Psoas muscle (tissue), 8 donors: Measurements from ENCODE around the gene AHR. TPM values are rescaled to one million over a fixed set of nuclear protein-coding genes. Genes with fewer than 3 reads are reported as not detected.
"Not testable (repeated sequence)": the region's sequence is repeated elsewhere in the genome, so short reads cannot be mapped to it uniquely, and the experiment has no call there.

ENCODE experiments used
- ATAC-seq, 4 donors: fragments of 200-7000 bp; cut with Tn5 transposase; one replicate each; pipeline ENCODE4 v1.9.1; 2020; ENCODE audit warnings: moderate library complexity in 3 of 4, mild to moderate bottlenecking in 2 of 4
- DNase-seq, 2 donors: peaks; one replicate each; pipeline ENCODE4 v3.0.0-alpha.2; 2020
- H3K27ac ChIP-seq: fragments of 200-600 bp; one replicate; pipeline ENCODE4 v1.8.0; 2022
- H3K27me3 ChIP-seq, 3 donors: fragments of 200-600 bp in 1 of 3; one replicate each; pipeline versions ENCODE4 v1.6.1 to v1.8.0; 2013 to 2022; ENCODE audit warnings: low read length in 2 of 3, mild to moderate bottlenecking in 2 of 3, moderate library complexity in 1 of 3; ENCODE audit not compliant: insufficient read depth in 3 of 3
- H3K36me3 ChIP-seq, 2 donors: fragments of 200-600 bp in 1 of 2; one replicate each; pipeline versions ENCODE4 v1.6.1 to v1.8.0; 2013 to 2022; ENCODE audit warnings: low read depth in 1 of 2, mild to moderate bottlenecking in 1 of 2, moderate library complexity in 1 of 2; ENCODE audit not compliant: insufficient read depth in 1 of 2
- H3K4me1 ChIP-seq: fragments of 200-600 bp; one replicate; pipeline ENCODE4 v1.8.0; 2022
- H3K4me3 ChIP-seq: fragments of 200-600 bp; one replicate; pipeline ENCODE4 v1.8.0; 2022; ENCODE audit warnings: mild to moderate bottlenecking
- H3K9me3 ChIP-seq: fragments of 200-600 bp; one replicate; pipeline ENCODE4 v1.8.0; 2022
- CTCF ChIP-seq: fragments of 200-600 bp; IDR thresholded peaks from one replicate; pipeline ENCODE4 v1.8.0; 2022; ENCODE audit warnings: antibody characterized with exemption
- WGBS, 3 donors: extraction: QIAGEN DNeasy Blood & Tissue Kit; methylation state at CpG; one replicate each; pipeline versions ENCODE4 v1.1.6 to v1.1.7; 2013; 5-methylcytosine and 5-hydroxymethylcytosine counted together
- intact Hi-C, 2 donors: fragments of 100-400 bp; cut with DNase I; formaldehyde crosslinking; loops; one replicate each; pipeline versions ENCODE4 v1.11.0 to v1.14.2; 2022
- polyA plus RNA-seq, 3 donors: library from polyadenylated mRNA; stranded (reverse); fragments of 200-250 nt; gene quantifications; one replicate each; pipeline ENCODE4 v1.2.3, GENCODE V29; 2013
- total RNA-seq, 4 donors: library from RNA; stranded (reverse); fragmentation: NEBNext Ultra II Directional in 2 of 4; extraction: Animal tissue kit (Norgen Biotek cat#: 25700) in 2 of 4; gene quantifications; one replicate each; pipeline versions ENCODE4 v1.2.1 to v1.2.4, GENCODE V29; 2021 to 2023
- donor health status: healthy with polysubstance abuse.
- donor health status: DM: no; HTN: no; CAD: no; lungs with moderate emphysema.
- donor health status: Bipolar disorder and iron deficiency.
- donor health status: healthy.
- donor health status: DM: yes; HTN: yes; CAD: no.
- donor health status: DM: no; HTN: no; CAD: no.
- donor health status: DM: no; HTN: no; CAD: no.
- donor health status: DM: yes; HTN: yes; CAD: no.

AHR gene
- total and polyA plus RNA-seq, 7 donors: 1.4 to 9.2 (median 3.8) TPM

GRCh38 chr7:17380736-17381662 is 82.5 kb downstream of the AHR start:
- no peaks in the 10 kb centered on the region for H3K4me1 ChIP-seq
- no peaks in the 10 kb centered on the region for H3K36me3 ChIP-seq
- no peak for DNase-seq
- no peak for TF ChIP-seq CTCF
- H3K9me3 ChIP-seq: no peaks in the 10 kb centered on the region
- no peak overlapping the region for H3K4me3 ChIP-seq
- intact Hi-C loops: no loop called here
- H3K27ac ChIP-seq: no peak overlapping the region
- 73 to 91% (median 85%) methylated on average over 4 of the region's 4 CpGs for WGBS, 3 donors
- no peak for ATAC-seq
- no peaks in the 10 kb centered on the region for H3K27me3 ChIP-seq

- H3K9me3 ChIP-seq, DNase-seq, ATAC-seq, H3K27ac ChIP-seq, H3K36me3 ChIP-seq, H3K4me3 ChIP-seq, H3K4me1 ChIP-seq, H3K27me3 ChIP-seq, intact Hi-C loops: not testable (repeated sequence)
- WGBS, 3 donors: 82 to 85% (median 83%) methylated on average over 8 of the region's 8 CpGs
These were observed 84.2 kb downstream of the AHR start for GRCh38 chr7:17382408-17383354.

GRCh38 chr7:17384400-17384799 is 85.9 kb downstream of the AHR start:
- no peak for TF ChIP-seq CTCF
- H3K27me3 ChIP-seq: no peaks in the 10 kb centered on the region
- DNase-seq (no peak), ATAC-seq (no peak)
- intact Hi-C loops: no loop called here
- no peak overlapping the region for H3K27ac ChIP-seq
- H3K4me3 ChIP-seq: no peak overlapping the region
- 45 to 66% (median 57%) methylated on average over 1 of the region's 1 CpG for WGBS, 3 donors
- no peaks in the 10 kb centered on the region for H3K4me1 ChIP-seq
- H3K9me3 ChIP-seq: no peaks in the 10 kb centered on the region
- no peaks in the 10 kb centered on the region for H3K36me3 ChIP-seq

GRCh38 chr7:17385612-17386011 is 87.2 kb downstream of the AHR start:
- H3K4me1 ChIP-seq: no peaks in the 10 kb centered on the region
- DNase-seq: no peak
- H3K27me3 ChIP-seq: no peaks in the 10 kb centered on the region
- TF ChIP-seq CTCF: no peak
- ATAC-seq: no peak
- no peaks in the 10 kb centered on the region for H3K36me3 ChIP-seq
- H3K9me3 ChIP-seq: no peaks in the 10 kb centered on the region
- H3K27ac ChIP-seq: no peak overlapping the region
- H3K4me3 ChIP-seq: no peak overlapping the region
- intact Hi-C loops: no loop called here

GRCh38 chr7:17390392-17390791 is 91.9 kb downstream of the AHR start:
- H3K27ac ChIP-seq: no peak overlapping the region
- no peak for DNase-seq
- H3K27me3 ChIP-seq: no peaks in the 10 kb centered on the region
- TF ChIP-seq CTCF: no peak
- H3K4me1 ChIP-seq: no peaks in the 10 kb centered on the region
- H3K4me3 ChIP-seq: no peak overlapping the region
- intact Hi-C loops: no loop called here
- H3K36me3 ChIP-seq: no peaks in the 10 kb centered on the region
- ATAC-seq: no peak
- no peaks in the 10 kb centered on the region for H3K9me3 ChIP-seq
- 57 to 68% (median 61%) methylated on average over 4 of the region's 4 CpGs for WGBS, 3 donors
